Neutrophil (primary cell): ENCODE data around the gene BGN.

Source experiments
- H3K27ac ChIP-seq: fragments of 200-600 bp; sonication (generic); 2 replicates; pipeline ENCODE4 v1.5.1; 2016; ENCODE audit warnings: mild to moderate bottlenecking, moderate library complexity
- H3K27me3 ChIP-seq: fragments of 200-600 bp; sonication (generic); 2 replicates; pipeline ENCODE4 v1.6.0; 2016; ENCODE audit warnings: mild to moderate bottlenecking
- H3K36me3 ChIP-seq: fragments of 200-600 bp; sonication (generic); 2 replicates; pipeline ENCODE4 v1.5.1; 2017
- H3K4me1 ChIP-seq, 2 experiments: fragments of 200-600 bp in 1 of 2; sonication (generic) in 1 of 2; 1 replicate in 1 of 2; 2 replicates in 1 of 2; pipeline versions ENCODE4 v1.5.1 to v1.6.1; 2013 to 2016; ENCODE audit warnings: low read depth in 1 of 2, low read length in 1 of 2, mild to moderate bottlenecking in 1 of 2, moderate library complexity in 1 of 2; ENCODE audit not compliant: control insufficient read depth in 1 of 2, insufficient read depth in 1 of 2
- H3K4me3 ChIP-seq, 2 experiments: fragments of 200-600 bp in 1 of 2; sonication (generic) in 1 of 2; 1 replicate in 1 of 2; 2 replicates in 1 of 2; pipeline ENCODE4 v1.5.1; 2013 to 2016; ENCODE audit warnings: low read depth in 1 of 2, low read length in 1 of 2, mild to moderate bottlenecking in 1 of 2, moderate library complexity in 1 of 2
- H3K9me3 ChIP-seq: fragments of 200-600 bp; sonication (generic); 2 replicates; pipeline ENCODE4 v1.5.1; 2016
- CTCF ChIP-seq: fragments of 200-600 bp; sonication (generic); IDR thresholded peaks from 2 replicates; pipeline ENCODE4 v1.5.1; 2016; ENCODE audit warnings: antibody characterized with exemption

BGN gene

GRCh38 chrX:153557618-153558355 is 63.0 kb downstream of the BGN start:
- no peak for TF ChIP-seq CTCF
- no peak overlapping the region for H3K4me3 ChIP-seq
- no peaks in the 10 kb centered on the region for H3K9me3 ChIP-seq
- no peaks in the 10 kb centered on the region for H3K27me3 ChIP-seq
- no peaks in the 10 kb centered on the region for H3K36me3 ChIP-seq
- H3K27ac ChIP-seq = no peak overlapping the region
- peaks cover 0 to 5% of the 10 kb centered on the region in 2 experiments for H3K4me1 ChIP-seq
